DMS53 (cell line): ENCODE data around the gene LRRC74B.
A peak's percentile ranks its signal among the peaks of the same experiment; 100 is the strongest.

Experiments
- DNase-seq: peaks from one replicate; lab custom pipeline; 2025; lab: John Stamatoyannopoulos, UW

Gene LRRC74B

GRCh38 chr22:21014202-21014725 lies 31.5 kb upstream of the LRRC74B start:
- peak; percentile 92 for DNase-seq

- peak; percentile 73 for DNase-seq
These were observed 30.9 kb upstream of the LRRC74B start, which contains the start of gene P2RX6 for GRCh38 chr22:21014726-21015465. Gene P2RX6, plus strand, starts transcription at chr22:21015165. Its CDS starts 10 bp downstream, at chr22:21015175.

- no peak for DNase-seq
These were observed 30.2 kb upstream of the LRRC74B start for GRCh38 chr22:21015466-21016006.

- no peak for DNase-seq
These were observed 28.9 kb upstream of the LRRC74B start for GRCh38 chr22:21016644-21017420.

- DNase-seq = no peak
These were observed 27.4 kb upstream of the LRRC74B start for GRCh38 chr22:21018314-21018713.

- peak; percentile 7 for DNase-seq
These were observed 24.8 kb upstream of the LRRC74B start for GRCh38 chr22:21020802-21021429.

- DNase-seq = no peak
These were observed 23.2 kb upstream of the LRRC74B start for GRCh38 chr22:21022507-21022906.

GRCh38 chr22:21022955-21023614 lies 22.7 kb upstream of the LRRC74B start:
- no peak for DNase-seq

GRCh38 chr22:21025266-21025665 lies 20.5 kb upstream of the LRRC74B start:
- no peak for DNase-seq

GRCh38 chr22:21025763-21026755 lies 19.7 kb upstream of the LRRC74B start:
- no peak for DNase-seq

- no peak for DNase-seq
These were observed 18.7 kb upstream of the LRRC74B start for GRCh38 chr22:21026783-21027692.

GRCh38 chr22:21028277-21029251 lies 17.2 kb upstream of the LRRC74B start:
- DNase-seq = no peak

- no peak for DNase-seq
These were observed 16.2 kb upstream of the LRRC74B start for GRCh38 chr22:21029486-21030025.

- no peak for DNase-seq
These were observed 15.7 kb upstream of the LRRC74B start for GRCh38 chr22:21030032-21030431.

- DNase-seq = no peak
These were observed 14.9 kb upstream of the LRRC74B start for GRCh38 chr22:21030621-21031544.

GRCh38 chr22:21031545-21032036 lies 14.2 kb upstream of the LRRC74B start:
- DNase-seq = no peak
